Thoracic aorta (tissue), 2 donors: ENCODE measurements around the gene BST1. TPM values are rescaled to one million over a fixed set of nuclear protein-coding genes. Genes with fewer than 3 reads are reported as not detected.

Source experiments
- ATAC-seq: fragments of 150-250 bp; one replicate; pipeline ENCODE4 v1.8.0; 2017; ENCODE audit warnings: low read depth; ENCODE audit not compliant: insufficient number of reproducible peaks, low FRiP score
- DNase-seq: peaks from one replicate; pipeline ENCODE4 v3.0.0-alpha.2; 2020; ENCODE audit warnings: low spot score
- H3K27ac ChIP-seq, 2 donors: fragments of 200-600 bp; sonication (generic); 1 replicate in 1 of 2; 2 replicates in 1 of 2; pipeline ENCODE4 v1.5.1; 2016; ENCODE audit warnings: mild to moderate bottlenecking in 2 of 2, moderate library complexity in 2 of 2
- H3K27me3 ChIP-seq: fragments of 200-600 bp; sonication (generic); replicated peaks from 2 replicates; pipeline ENCODE4 v1.6.0; 2016; ENCODE audit warnings: mild to moderate bottlenecking; ENCODE audit not compliant: insufficient read depth
- H3K36me3 ChIP-seq: fragments of 200-600 bp; sonication (generic); one replicate; pipeline ENCODE4 v1.5.1; 2016
- H3K4me1 ChIP-seq, 2 donors: fragments of 200-600 bp; sonication (generic); 1 replicate in 1 of 2; 2 replicates in 1 of 2; pipeline versions ENCODE4 v1.5.1 to v1.6.0; 2016; ENCODE audit warnings: low read depth in 2 of 2, mild to moderate bottlenecking in 1 of 2; ENCODE audit not compliant: control insufficient read depth in 1 of 2
- H3K4me3 ChIP-seq: fragments of 200-600 bp; sonication (generic); 2 replicates; pipeline ENCODE4 v1.5.1; 2016; ENCODE audit warnings: mild to moderate bottlenecking
- H3K9me3 ChIP-seq: fragments of 200-600 bp; sonication (generic); 2 replicates; pipeline ENCODE4 v1.5.1; 2016
- CTCF ChIP-seq: fragments of 200-600 bp; sonication (generic); IDR thresholded peaks from one replicate; pipeline ENCODE4 v1.5.1; 2019; ENCODE audit warnings: antibody characterized with exemption
- total RNA-seq, 2 donors: library from RNA; depleted of rRNA; stranded (reverse); fragments of >200 nt; gene quantifications; one replicate each; pipeline versions ENCODE4 v1.1.0 to v1.2.3, GENCODE V29; 2016

The BST1 gene
- total RNA-seq, result 10 to 100 TPM in 1 of 2 donors, 1 to 10 TPM in 1; 9.2 to 15.7 TPM

GRCh38 chr4:15702941-15703403 is at the start of gene BST1:
TSS of gene BST1 (plus strand) at chr4:15703065. CDS start at chr4:15703145, 80 bp downstream.
- no peak for ATAC-seq
- DNase-seq, result no peak
- Histone ChIP-seq H3K9me3 (no peaks in the 10 kb centered on the region), H3K4me3 (peak within 1 kb of the TSS; percentile 83), H3K4me1 (peaks cover 2 to 5% of the 10 kb centered on the region in 2 donors), H3K27me3 (no peaks in the 10 kb centered on the region), H3K36me3 (no peaks in the 10 kb centered on the region), H3K27ac (peak within 1 kb of the TSS in 1 of 2 donors; percentile 24)
- TF ChIP-seq CTCF, result no peak

GRCh38 chr4:15653420-15653819 is 49.4 kb upstream of the BST1 start:
- no peaks in the 10 kb centered on the region for H3K27me3 ChIP-seq
- H3K4me3 ChIP-seq, result peak overlapping the region; percentile 70
- H3K36me3 ChIP-seq, result no peaks in the 10 kb centered on the region
- peak overlapping the region; percentile 98 to 100 for H3K27ac ChIP-seq
- DNase-seq, result no peak
- ATAC-seq, result no peak
- no peak for TF ChIP-seq CTCF
- peaks cover 46 to 75% of the 10 kb centered on the region in 2 donors for H3K4me1 ChIP-seq
- no peaks in the 10 kb centered on the region for H3K9me3 ChIP-seq

GRCh38 chr4:15653864-15654592 is 48.8 kb upstream of the BST1 start:
- Histone ChIP-seq H3K4me1 (peaks cover 41 to 70% of the 10 kb centered on the region in 2 donors), H3K9me3 (no peaks in the 10 kb centered on the region), H3K27me3 (no peaks in the 10 kb centered on the region), H3K4me3 (peak overlapping the region; percentile 70), H3K27ac (peak overlapping the region; percentile 98 to 100), H3K36me3 (no peaks in the 10 kb centered on the region)
- DNase-seq (no peak), ATAC-seq (no peak)
- no peak for TF ChIP-seq CTCF

GRCh38 chr4:15654593-15655222 is 48.2 kb upstream of the BST1 start:
- ATAC-seq, result peak; percentile 4
- H3K36me3 ChIP-seq, result no peaks in the 10 kb centered on the region
- no peaks in the 10 kb centered on the region for H3K27me3 ChIP-seq
- DNase-seq, result no peak
- TF ChIP-seq CTCF, result no peak
- no peaks in the 10 kb centered on the region for H3K9me3 ChIP-seq
- peak overlapping the region; percentile 98 to 100 for H3K27ac ChIP-seq
- H3K4me1 ChIP-seq, result peaks cover 39 to 66% of the 10 kb centered on the region in 2 donors
- peak overlapping the region; percentile 70 for H3K4me3 ChIP-seq
